ENCODE data around the gene INHBC.
"Not testable (repeated sequence)": the region's sequence is repeated elsewhere in the genome, so short reads cannot be mapped to it uniquely, and the experiment has no call there.

The INHBC gene

GRCh38 chr12:57430112-57430930 lies 4.3 kb upstream of the INHBC start:
- peak; percentile 46 for DNase-seq

DNA sequence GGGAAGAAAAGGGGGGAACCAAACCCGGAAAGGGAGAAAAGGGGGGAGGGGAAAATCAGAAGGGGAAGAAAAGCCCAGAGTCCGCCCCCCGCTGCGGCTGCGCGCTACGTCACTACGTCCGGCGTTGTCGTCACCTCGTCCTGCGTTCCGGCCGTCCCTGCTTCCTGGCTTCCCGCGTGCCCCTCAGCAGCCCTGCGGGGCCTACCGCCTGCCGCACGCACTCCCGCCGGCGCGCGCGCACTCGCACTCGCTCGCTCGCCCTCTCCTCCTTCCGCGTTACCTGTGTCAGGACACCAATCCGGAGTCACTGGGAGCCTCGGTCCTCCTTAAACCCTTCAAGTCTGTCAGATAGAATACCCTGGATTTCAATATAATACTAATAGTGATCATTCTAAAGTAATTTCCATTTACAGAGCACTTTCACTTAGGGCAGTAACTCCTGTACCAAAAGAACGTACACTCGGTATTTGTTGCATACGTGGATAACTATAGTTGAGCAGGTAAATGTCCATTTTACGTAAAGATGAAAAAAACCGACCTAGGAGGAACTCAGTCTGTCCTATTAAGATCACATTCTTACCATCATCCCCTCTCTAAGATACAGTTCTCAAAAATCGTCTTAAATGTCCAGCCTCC lies 3.5 kb upstream of the INHBC start, which contains the start of gene R3HDM2:
R3HDM2 (minus strand) TSS at position 113 of the 636 bp plus-strand sequence. CDS start 120,615 bp downstream, outside the sequence.
- DNase-seq: peak; percentile 95

DNA sequence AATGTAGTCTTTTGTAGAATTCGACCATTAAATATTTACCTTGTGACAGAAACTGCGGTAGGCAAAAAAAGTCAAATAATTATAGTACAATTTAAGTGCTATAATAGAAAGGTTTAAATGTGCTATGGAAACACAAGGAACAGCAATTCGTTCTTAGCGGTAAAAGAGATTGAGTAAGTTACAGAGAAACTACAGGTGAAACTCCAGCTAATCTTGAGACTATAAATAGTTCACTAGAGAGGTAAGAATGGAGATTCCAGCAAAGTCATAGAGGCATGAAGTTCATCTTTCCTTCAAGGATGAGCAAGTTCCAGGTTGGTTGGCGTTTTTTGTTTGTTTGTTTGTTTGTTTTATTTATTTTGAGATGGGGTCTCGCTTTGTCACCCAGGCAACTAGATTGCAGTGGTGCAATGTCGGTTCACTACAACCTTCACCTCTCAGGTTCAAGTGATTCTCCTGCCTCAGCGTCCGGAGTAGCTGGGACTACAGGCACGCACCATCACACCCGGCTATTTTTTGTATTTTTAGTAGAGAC lies 2.9 kb upstream of the INHBC start:
- no peak for DNase-seq

DNA sequence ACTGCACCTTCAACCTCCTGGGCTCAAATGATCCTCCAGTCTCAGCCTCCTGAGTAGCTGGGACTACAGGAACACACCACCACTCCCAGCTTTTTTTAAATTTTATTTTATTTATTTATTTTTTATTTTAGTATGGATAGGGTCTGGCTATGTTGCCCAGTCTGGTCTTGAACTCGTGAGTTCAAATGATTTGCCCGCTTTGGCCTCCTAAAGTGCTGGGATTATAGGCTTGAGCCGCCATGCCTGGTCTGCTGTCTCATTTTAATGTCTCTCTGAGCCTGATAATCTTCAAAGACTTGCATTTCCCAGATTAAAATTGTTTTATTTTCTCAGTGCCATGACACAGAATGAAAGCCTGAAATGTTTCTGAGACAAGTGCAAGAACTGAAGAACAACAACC lies 1.2 kb upstream of the INHBC start:
- DNase-seq: no peak

GRCh38 chr12:57435293-57435692 lies 709 bp downstream of the INHBC start:
- no peak for DNase-seq

- DNase-seq: no peak
Measured at GRCh38 chr12:57438400-57438799, 3.8 kb downstream of the INHBC start.

DNA sequence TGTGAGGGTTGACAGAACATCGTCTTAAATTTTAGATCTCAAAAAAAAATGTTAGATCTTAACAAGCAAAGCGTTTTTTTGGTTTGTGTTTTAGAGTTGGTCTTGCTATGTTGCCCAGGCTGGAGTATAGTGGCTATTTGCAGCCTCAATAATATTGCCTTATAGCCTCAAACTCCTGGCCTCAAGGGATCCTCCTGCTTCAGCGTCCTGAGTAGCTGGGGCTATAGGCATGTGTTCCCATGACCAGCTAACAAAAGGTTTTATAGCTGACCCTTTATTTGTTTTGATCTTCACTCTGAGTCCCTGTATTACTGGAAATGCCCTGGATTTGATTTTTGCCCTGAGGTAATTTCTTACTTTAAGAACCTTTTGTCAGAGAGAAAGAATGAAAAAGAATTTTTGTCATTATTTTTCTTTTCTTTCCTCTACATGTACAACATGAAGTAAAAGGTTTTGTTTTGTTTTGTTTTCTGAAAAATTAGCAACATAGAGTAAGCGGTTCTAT lies 5.2 kb downstream of the INHBC start:
- DNase-seq: no peak

DNA sequence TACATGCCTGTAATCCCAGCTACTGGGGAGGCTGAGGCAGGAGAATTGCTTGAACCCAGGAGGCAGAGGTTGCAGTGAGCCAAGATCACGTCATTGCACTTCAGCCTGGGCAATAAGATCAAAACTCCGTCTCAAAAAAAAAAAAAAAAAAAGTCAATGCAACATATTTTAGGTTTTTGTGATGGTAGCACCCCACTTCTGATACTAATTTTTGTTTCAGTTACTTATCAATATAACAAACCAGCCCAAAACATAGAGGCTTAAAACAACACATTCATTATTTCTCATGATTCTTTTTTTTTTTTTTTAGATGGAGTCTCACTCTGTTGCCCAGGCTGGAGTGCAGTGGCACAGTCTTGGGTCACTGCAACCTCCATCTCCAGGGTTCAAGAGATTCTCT lies 6.8 kb downstream of the INHBC start:
- not testable (repeated sequence) for DNase-seq

- DNase-seq: no peak
Measured at GRCh38 chr12:57441846-57442427, 7.4 kb downstream of the INHBC start.

DNA sequence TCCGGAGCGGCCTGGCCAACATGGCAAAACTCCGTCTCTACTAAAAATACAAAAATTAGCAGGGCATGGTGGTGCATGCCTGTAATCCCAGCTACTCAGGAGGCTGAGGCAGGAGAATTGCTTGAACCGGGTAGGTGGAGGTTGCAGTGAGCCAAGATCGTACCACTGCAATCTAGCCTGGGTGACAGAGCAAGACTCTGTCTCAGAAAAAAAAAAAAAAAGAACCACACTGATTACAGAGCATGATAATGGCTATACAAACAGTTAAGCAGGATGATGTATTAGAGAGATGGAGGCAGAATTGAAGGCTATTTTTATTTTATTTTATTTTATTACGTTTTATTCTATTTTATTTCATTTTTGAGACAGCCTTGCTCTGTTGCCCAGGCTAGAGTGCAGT lies 9.8 kb downstream of the INHBC start:
- not testable (repeated sequence) for DNase-seq

- DNase-seq: no peak
Measured at GRCh38 chr12:57444744-57445143, 10.2 kb downstream of the INHBC start.

DNA sequence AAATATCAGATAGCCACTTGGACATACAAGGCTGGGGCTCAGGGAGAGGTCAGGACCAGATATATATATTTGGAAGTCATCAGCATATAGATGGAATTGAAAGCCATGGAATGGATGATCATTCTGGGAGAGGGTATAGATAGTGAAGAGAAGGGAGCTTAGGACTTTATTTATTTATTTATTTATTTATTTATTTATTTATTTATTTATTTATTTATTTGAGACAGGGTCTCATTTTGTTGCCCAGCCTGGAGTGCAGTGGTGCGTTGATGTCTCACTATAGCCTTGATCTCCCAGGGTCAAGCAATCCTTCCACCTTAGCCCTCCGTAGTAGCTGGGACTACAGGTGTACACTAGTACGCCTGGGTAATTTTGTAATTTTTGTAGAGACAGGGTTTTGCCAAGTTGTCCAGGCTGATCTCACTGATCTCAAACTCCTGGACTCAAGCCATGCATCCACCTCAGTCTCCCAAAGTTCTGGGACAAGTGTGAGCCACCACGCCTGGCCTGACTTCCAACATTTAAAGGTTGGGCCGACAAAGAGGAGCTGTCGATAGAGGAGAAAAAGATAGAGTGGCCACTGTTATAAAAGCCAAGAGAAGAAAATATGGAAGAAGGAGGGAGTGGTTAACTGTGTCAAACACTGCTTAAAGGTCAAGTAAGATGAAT lies 11.8 kb downstream of the INHBC start:
- DNase-seq: no peak

DNA sequence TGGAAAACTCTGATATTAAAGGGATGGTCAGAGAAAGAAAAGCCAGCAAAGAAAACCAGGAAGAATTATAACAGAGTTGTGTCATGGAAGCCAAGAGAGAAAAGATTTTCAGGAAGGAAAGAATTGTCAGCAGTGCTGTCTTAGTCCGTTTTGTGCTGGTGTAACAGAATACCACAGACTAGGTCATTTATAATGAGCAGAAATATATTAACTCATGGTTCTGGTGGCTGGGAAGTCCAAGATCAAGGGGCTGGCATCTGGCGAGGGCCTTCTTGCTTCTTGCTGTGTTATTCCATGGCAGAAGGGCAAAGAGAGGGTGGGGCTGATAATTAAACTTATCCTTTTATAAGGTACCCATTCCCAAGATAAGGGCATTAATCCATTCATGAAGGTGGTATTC lies 14.1 kb downstream of the INHBC start:
- DNase-seq: no peak

GRCh38 chr12:57449375-57449774 lies 14.8 kb downstream of the INHBC start:
- no peak for DNase-seq

DNA sequence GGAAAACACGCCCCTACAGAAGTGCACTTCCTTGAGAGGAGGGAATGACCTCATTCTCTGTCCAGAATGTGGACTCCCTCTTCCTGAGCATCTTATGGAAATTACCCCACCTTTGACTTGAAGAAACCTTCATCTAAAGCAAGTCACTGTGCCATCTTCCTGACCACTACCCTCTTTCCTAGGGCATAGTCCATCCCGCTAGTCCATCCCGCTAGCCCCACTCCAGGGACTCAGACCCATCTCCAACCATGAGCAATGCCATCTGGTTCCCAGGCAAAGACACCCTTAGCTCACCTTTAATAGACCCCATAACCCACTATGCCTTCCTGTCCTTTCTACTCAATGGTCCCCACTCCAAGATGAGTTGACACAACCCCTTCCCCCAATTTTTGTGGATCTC lies 15.5 kb downstream of the INHBC start:
- no peak for DNase-seq

- DNase-seq: no peak
Measured at GRCh38 chr12:57451233-57451778, 16.7 kb downstream of the INHBC start.

GRCh38 chr12:57452181-57452936 lies 17.8 kb downstream of the INHBC start:
- no peak for DNase-seq

GRCh38 chr12:57452937-57453509 lies 18.4 kb downstream of the INHBC start:
- DNase-seq: no peak

- DNase-seq: no peak
Measured at GRCh38 chr12:57454213-57454565, 19.6 kb downstream of the INHBC start.

- no peak for DNase-seq
Measured at GRCh38 chr12:57454566-57455373, 20.2 kb downstream of the INHBC start, which contains the start of gene INHBE. INHBE (plus strand) TSS chr12:57455307; CDS start chr12:57455537, 230 bp downstream.
